Measurements from ENCODE around the gene MTHFSD. TPM values are rescaled to one million over a fixed set of nuclear protein-coding genes. Genes with fewer than 3 reads are reported as not detected.
A peak's percentile ranks its signal among the peaks of the same experiment; 100 is the strongest.

Gene MTHFSD
- total and polyA plus RNA-seq, 4 donors = 9.4 to 28.5 (median 16.6) TPM

GRCh38 chr16:86520317-86521210 is 34.5 kb downstream of the MTHFSD start:
- peak in 1 of 3 donors; percentile 8 for DNase-seq
- peaks cover 3 to 22% (median 8%) of the 10 kb centered on the region in 3 donors for H3K27me3 ChIP-seq (ENCODE audit: control insufficient read depth in 3 of 3, insufficient read depth in 3 of 3, low read length in 2 of 3)

DNA sequence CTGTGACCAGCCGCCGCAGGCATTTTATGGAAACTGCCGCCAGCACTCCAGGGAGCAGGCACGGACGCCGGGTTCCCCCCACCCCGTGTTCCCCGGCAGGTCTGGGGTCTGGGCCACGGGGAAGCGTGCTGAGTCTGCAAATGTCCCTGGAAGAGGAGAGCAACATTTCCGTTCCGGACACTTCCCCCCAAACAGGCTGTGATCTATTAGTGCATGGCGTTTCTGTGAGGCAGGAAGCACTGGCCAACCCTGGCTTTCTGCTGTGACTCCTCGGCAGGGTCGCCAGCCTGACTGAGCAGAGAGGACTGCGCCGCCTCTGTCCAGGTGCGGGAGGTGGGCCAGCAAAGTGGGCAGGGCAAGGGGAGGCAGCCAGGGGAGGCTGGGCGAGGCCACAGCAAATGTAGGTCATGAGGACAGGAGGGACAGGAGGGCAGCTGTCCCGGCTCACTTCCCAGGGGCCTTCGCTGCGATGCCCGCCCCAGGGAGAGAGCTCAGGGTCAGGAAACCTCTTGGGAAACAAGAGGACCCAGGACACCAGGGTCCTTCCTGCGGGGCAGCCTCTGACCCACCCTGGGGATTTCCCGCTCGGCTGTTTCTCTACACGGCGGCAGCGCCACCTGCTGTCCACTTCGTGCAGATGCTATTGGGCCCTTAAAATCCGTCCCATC is 35.3 kb downstream of the MTHFSD start:
- ATAC-seq (ENCODE audit: insufficient read depth, low FRiP score) = no peak
- Histone ChIP-seq H3K9ac (ENCODE audit: insufficient read depth in 1 of 2, low read length in 2 of 2) (peak overlapping the region in 1 of 2 donors; percentile 40), H3K4me3 (no peak overlapping the region), H3K4me1 (ENCODE audit: control insufficient read depth in 5 of 5, insufficient read depth in 5 of 5, low read length in 5 of 5) (peaks cover 0 to 39% (median 0%) of the 10 kb centered on the region in 5 donors), H3K36me3 (ENCODE audit: control insufficient read depth in 4 of 4, insufficient read depth in 4 of 4, low read length in 4 of 4) (peaks cover 0 to 11% (median 1%) of the 10 kb centered on the region in 4 donors), H3K9me3 (ENCODE audit: control insufficient read depth in 4 of 4, insufficient read depth in 3 of 4, low read length in 3 of 4) (peaks cover 0 to 4% (median 0%) of the 10 kb centered on the region in 4 donors), H3K27me3 (ENCODE audit: control insufficient read depth in 3 of 3, insufficient read depth in 3 of 3, low read length in 2 of 3) (peaks cover 3 to 27% (median 8%) of the 10 kb centered on the region in 3 donors), H3K27ac (ENCODE audit: low read depth in 1 of 2, low read length in 1 of 2) (peak overlapping the region in 1 of 2 donors; percentile 62)
- 12% methylated on average over 31 of the region's 31 CpGs for WGBS, 2 donors
- TF ChIP-seq, protein P1, sequence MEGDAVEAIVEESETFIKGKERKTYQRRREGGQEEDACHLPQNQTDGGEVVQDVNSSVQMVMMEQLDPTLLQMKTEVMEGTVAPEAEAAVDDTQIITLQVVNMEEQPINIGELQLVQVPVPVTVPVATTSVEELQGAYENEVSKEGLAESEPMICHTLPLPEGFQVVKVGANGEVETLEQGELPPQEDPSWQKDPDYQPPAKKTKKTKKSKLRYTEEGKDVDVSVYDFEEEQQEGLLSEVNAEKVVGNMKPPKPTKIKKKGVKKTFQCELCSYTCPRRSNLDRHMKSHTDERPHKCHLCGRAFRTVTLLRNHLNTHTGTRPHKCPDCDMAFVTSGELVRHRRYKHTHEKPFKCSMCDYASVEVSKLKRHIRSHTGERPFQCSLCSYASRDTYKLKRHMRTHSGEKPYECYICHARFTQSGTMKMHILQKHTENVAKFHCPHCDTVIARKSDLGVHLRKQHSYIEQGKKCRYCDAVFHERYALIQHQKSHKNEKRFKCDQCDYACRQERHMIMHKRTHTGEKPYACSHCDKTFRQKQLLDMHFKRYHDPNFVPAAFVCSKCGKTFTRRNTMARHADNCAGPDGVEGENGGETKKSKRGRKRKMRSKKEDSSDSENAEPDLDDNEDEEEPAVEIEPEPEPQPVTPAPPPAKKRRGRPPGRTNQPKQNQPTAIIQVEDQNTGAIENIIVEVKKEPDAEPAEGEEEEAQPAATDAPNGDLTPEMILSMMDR (IDR thresholded peaks at IDR 0.05; ENCODE audit: control extremely low read depth, extremely low read depth) = peak; percentile 85
- DNase-seq = peak; percentile 80 to 86 (median 83)

More at GRCh38 chr16:86520317-86521210, 34.5 kb downstream of the MTHFSD start:
- Histone ChIP-seq H3K27ac (ENCODE audit: low read depth in 1 of 2, low read length in 1 of 2) (no peak overlapping the region), H3K4me3 (no peak overlapping the region), H3K9me3 (ENCODE audit: control insufficient read depth in 4 of 4, insufficient read depth in 3 of 4, low read length in 3 of 4) (peaks cover 0 to 4% (median 0%) of the 10 kb centered on the region in 4 donors), H3K36me3 (ENCODE audit: control insufficient read depth in 4 of 4, insufficient read depth in 4 of 4, low read length in 4 of 4) (peaks cover 0 to 3% (median 0%) of the 10 kb centered on the region in 4 donors), H3K4me1 (ENCODE audit: control insufficient read depth in 5 of 5, insufficient read depth in 5 of 5, low read length in 5 of 5) (peaks cover 0 to 39% (median 0%) of the 10 kb centered on the region in 5 donors), H3K9ac (ENCODE audit: insufficient read depth in 1 of 2, low read length in 2 of 2) (peak overlapping the region in 1 of 2 donors; percentile 40)
- TF ChIP-seq, protein P1 (IDR thresholded peaks at IDR 0.05; ENCODE audit: control extremely low read depth, extremely low read depth) = no peak
- no peak for ATAC-seq (ENCODE audit: insufficient read depth, low FRiP score)
- WGBS, 2 donors = 44 to 52% methylated on average over 30 of the region's 30 CpGs

- TF ChIP-seq, protein P1 (IDR thresholded peaks at IDR 0.05; ENCODE audit: control extremely low read depth, extremely low read depth) = no peak
- peak in 2 of 3 donors; percentile 18 to 24 for DNase-seq
- Histone ChIP-seq H3K27ac (ENCODE audit: low read depth in 1 of 2, low read length in 1 of 2) (peak overlapping the region in 1 of 2 donors; percentile 62), H3K9ac (ENCODE audit: insufficient read depth in 1 of 2, low read length in 2 of 2) (no peak overlapping the region), H3K4me1 (ENCODE audit: control insufficient read depth in 5 of 5, insufficient read depth in 5 of 5, low read length in 5 of 5) (peaks cover 0 to 39% (median 0%) of the 10 kb centered on the region in 5 donors), H3K36me3 (ENCODE audit: control insufficient read depth in 4 of 4, insufficient read depth in 4 of 4, low read length in 4 of 4) (peaks cover 0 to 14% (median 1%) of the 10 kb centered on the region in 4 donors), H3K27me3 (ENCODE audit: control insufficient read depth in 3 of 3, insufficient read depth in 3 of 3, low read length in 2 of 3) (peaks cover 3 to 33% (median 8%) of the 10 kb centered on the region in 3 donors), H3K9me3 (ENCODE audit: control insufficient read depth in 4 of 4, insufficient read depth in 3 of 4, low read length in 3 of 4) (peaks cover 0 to 4% (median 0%) of the 10 kb centered on the region in 4 donors), H3K4me3 (no peak overlapping the region)
- 72% methylated on average over 16 of the region's 16 CpGs for WGBS, 2 donors
- ATAC-seq (ENCODE audit: insufficient read depth, low FRiP score) = no peak
Observed at GRCh38 chr16:86519007-86519648, 35.9 kb downstream of the MTHFSD start.
